Right renal pelvis (tissue), 4 donors: ENCODE measurements around the gene AFF3. TPM values are rescaled to one million over a fixed set of nuclear protein-coding genes. Genes with fewer than 3 reads are reported as not detected.

Source experiments
- DNase-seq, 4 donors: peaks; one replicate each; pipeline ENCODE4 v3.0.0-alpha.2; 2013; ENCODE audit warnings: low read depth in 4 of 4, low spot score in 3 of 4, missing footprints in 1 of 4
- polyA plus RNA-seq, 4 donors: library from polyadenylated mRNA; unstranded; fragments of 120-200 nt; gene quantifications; one replicate each; pipeline ENCODE4 v1.2.1, GENCODE V29; 2013; ENCODE audit not compliant: insufficient read length in 4 of 4

The AFF3 gene
- polyA plus RNA-seq, 4 donors, result 18.3 to 25.4 (median 20.9) TPM

- no peak for DNase-seq
Measured at GRCh38 chr2:99634234-99634633, 508.2 kb downstream of the AFF3 start.

GRCh38 chr2:99631700-99632099 lies 510.7 kb downstream of the AFF3 start:
- no peak for DNase-seq

GRCh38 chr2:99629320-99629719 lies 513.1 kb downstream of the AFF3 start:
- no peak for DNase-seq

GRCh38 chr2:99626158-99626557 lies 516.2 kb downstream of the AFF3 start:
- no peak for DNase-seq

GRCh38 chr2:99624677-99625076 lies 517.7 kb downstream of the AFF3 start:
- DNase-seq, result no peak

- no peak for DNase-seq
Measured at GRCh38 chr2:99623613-99624012, 518.8 kb downstream of the AFF3 start.

GRCh38 chr2:99623035-99623434 lies 519.4 kb downstream of the AFF3 start:
- no peak for DNase-seq

GRCh38 chr2:99622534-99622933 lies 519.9 kb downstream of the AFF3 start:
- DNase-seq, result no peak

GRCh38 chr2:99621774-99622173 lies 520.6 kb downstream of the AFF3 start:
- DNase-seq, result no peak

- DNase-seq, result no peak
Measured at GRCh38 chr2:99621106-99621505, 521.3 kb downstream of the AFF3 start.

GRCh38 chr2:99619151-99619550 lies 523.2 kb downstream of the AFF3 start:
- no peak for DNase-seq

GRCh38 chr2:99618579-99619097 lies 523.8 kb downstream of the AFF3 start:
- no peak for DNase-seq

- no peak for DNase-seq
Measured at GRCh38 chr2:99617811-99618210, 524.6 kb downstream of the AFF3 start.

GRCh38 chr2:99615247-99615771 lies 527.1 kb downstream of the AFF3 start:
- no peak for DNase-seq

GRCh38 chr2:99613980-99614379 lies 528.4 kb downstream of the AFF3 start:
- peak in 2 of 4 donors; percentile 39 to 41 for DNase-seq

GRCh38 chr2:99611786-99612185 lies 530.6 kb downstream of the AFF3 start:
- no peak for DNase-seq

GRCh38 chr2:99611034-99611433 lies 531.4 kb downstream of the AFF3 start:
- DNase-seq, result no peak

- DNase-seq, result no peak
Measured at GRCh38 chr2:99609851-99610381, 532.5 kb downstream of the AFF3 start.

- DNase-seq, result no peak
Measured at GRCh38 chr2:99608861-99609260, 533.5 kb downstream of the AFF3 start.

- no peak for DNase-seq
Measured at GRCh38 chr2:99607861-99608491, 534.4 kb downstream of the AFF3 start.

- DNase-seq, result no peak
Measured at GRCh38 chr2:99607454-99607853, 534.9 kb downstream of the AFF3 start.

- DNase-seq, result no peak
Measured at GRCh38 chr2:99605036-99605435, 537.4 kb downstream of the AFF3 start.
